Gastroesophageal sphincter (tissue), 4 donors: ENCODE results near the gene IQCB1. TPM values are rescaled to one million over a fixed set of nuclear protein-coding genes. Genes with fewer than 3 reads are reported as not detected.

Source experiments
- ATAC-seq: fragments of 150-250 bp; one replicate; pipeline ENCODE4 v1.9.1; 2016; ENCODE audit warnings: mild to moderate bottlenecking, moderate library complexity
- H3K27ac ChIP-seq, 4 donors: fragments of 200-600 bp; sonication (generic) in 3 of 4; 1 replicate in 3 of 4; 2 replicates in 1 of 4; pipeline ENCODE4 v1.5.1; 2016 to 2019
- H3K27me3 ChIP-seq: fragments of 200-600 bp; sonication (generic); one replicate; pipeline ENCODE4 v1.5.1; 2019
- H3K36me3 ChIP-seq, 2 donors: fragments of 200-600 bp; sonication (generic); one replicate each; pipeline ENCODE4 v1.5.1; 2019; ENCODE audit warnings: control low read depth in 1 of 2
- H3K4me1 ChIP-seq, 3 donors: fragments of 200-600 bp; sonication (generic); 1 replicate in 2 of 3; 2 replicates in 1 of 3; pipeline ENCODE4 v1.5.1; 2016 to 2019; ENCODE audit warnings: control low read depth in 2 of 3
- H3K4me3 ChIP-seq, 2 donors: fragments of 200-600 bp; sonication (generic); one replicate each; pipeline ENCODE4 v1.5.1; 2019; ENCODE audit warnings: mild to moderate bottlenecking in 1 of 2, moderate library complexity in 1 of 2
- H3K9me3 ChIP-seq, 3 donors: fragments of 200-600 bp; sonication (generic); one replicate each; pipeline ENCODE4 v1.5.1; 2017 to 2019; ENCODE audit warnings: control low read depth in 2 of 3
- EP300 ChIP-seq: sonication (generic); formaldehyde crosslinking; IDR thresholded peaks from one replicate; pipeline ENCODE4 v1.6.1; 2017; ENCODE audit warnings: antibody characterized with exemption, mild to moderate bottlenecking
- POLR2A ChIP-seq, 2 donors: fragments of 450-650 bp; IDR thresholded peaks; one replicate each; pipeline ENCODE4 v1.6.1; 2017; ENCODE audit warnings: antibody characterized with exemption in 2 of 2, mild to moderate bottlenecking in 2 of 2, moderate library complexity in 1 of 2
- POLR2AphosphoS5 ChIP-seq: sonication (generic); formaldehyde crosslinking; IDR thresholded peaks from one replicate; pipeline ENCODE4 v1.6.1; 2017; ENCODE audit warnings: antibody characterized with exemption
- WGBS, 2 donors: methylation state at CpG; one replicate each; pipeline ENCODE4 v1.1.5; 2018; ENCODE audit warnings: low coverage in 1 of 2; 5-methylcytosine and 5-hydroxymethylcytosine counted together
- total RNA-seq, 4 donors: library from RNA; depleted of rRNA; stranded (reverse); fragments of >200 nt; gene quantifications; one replicate each; pipeline ENCODE4 v1.1.0, GENCODE V29; 2016
- TF ChIP-seq, protein P1 (sequence below), 4 experiments: fragments of 200-600 bp in 2 of 4; fragments of 450-650 bp in 2 of 4; sonication (generic) in 1 of 4; IDR thresholded peaks; one replicate each; pipeline ENCODE4 v1.5.1; 2017 to 2019; ENCODE audit warnings: antibody characterized with exemption in 4 of 4, mild to moderate bottlenecking in 2 of 4, moderate library complexity in 2 of 4

The IQCB1 gene
- total RNA-seq, 4 donors from 2014 or later: 10.0 to 28.8 (median 17.6) TPM

DNA sequence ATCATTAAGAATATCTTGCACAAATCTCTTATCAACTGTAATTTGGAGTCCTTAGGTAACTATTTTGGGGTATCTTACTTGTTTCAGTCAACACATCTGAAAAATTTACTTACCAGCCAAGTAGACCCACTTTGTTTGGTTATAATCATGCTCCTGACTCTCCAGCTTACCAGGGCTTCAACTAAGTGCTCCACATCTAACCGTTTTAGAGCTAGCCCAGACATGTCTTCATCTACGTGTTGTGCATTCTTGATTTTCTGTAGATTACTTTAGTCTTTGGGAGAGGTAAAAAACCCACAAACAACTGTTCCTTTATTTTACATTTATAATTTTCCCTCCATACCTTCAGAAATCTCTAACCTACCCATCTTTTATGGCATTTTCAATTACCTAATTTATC is 17.4 kb upstream of the IQCB1 start:
- TF ChIP-seq EP300 (no peak), POLR2A (IDR thresholded peaks at IDR 0.05) (no peak), POLR2AphosphoS5 (no peak)
- TF ChIP-seq, protein P1, sequence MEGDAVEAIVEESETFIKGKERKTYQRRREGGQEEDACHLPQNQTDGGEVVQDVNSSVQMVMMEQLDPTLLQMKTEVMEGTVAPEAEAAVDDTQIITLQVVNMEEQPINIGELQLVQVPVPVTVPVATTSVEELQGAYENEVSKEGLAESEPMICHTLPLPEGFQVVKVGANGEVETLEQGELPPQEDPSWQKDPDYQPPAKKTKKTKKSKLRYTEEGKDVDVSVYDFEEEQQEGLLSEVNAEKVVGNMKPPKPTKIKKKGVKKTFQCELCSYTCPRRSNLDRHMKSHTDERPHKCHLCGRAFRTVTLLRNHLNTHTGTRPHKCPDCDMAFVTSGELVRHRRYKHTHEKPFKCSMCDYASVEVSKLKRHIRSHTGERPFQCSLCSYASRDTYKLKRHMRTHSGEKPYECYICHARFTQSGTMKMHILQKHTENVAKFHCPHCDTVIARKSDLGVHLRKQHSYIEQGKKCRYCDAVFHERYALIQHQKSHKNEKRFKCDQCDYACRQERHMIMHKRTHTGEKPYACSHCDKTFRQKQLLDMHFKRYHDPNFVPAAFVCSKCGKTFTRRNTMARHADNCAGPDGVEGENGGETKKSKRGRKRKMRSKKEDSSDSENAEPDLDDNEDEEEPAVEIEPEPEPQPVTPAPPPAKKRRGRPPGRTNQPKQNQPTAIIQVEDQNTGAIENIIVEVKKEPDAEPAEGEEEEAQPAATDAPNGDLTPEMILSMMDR (IDR thresholded peaks at IDR 0.05): no peak
- Histone ChIP-seq H3K27ac (no peak overlapping the region), H3K4me3 (no peak overlapping the region), H3K27me3 (no peaks in the 10 kb centered on the region), H3K36me3 (peaks cover 0 to 8% of the 10 kb centered on the region in 2 donors), H3K9me3 (no peaks in the 10 kb centered on the region), H3K4me1 (no peaks in the 10 kb centered on the region)
- WGBS, 2 donors: 85 to 94% methylated on average over 2 of the region's 2 CpGs
- no peak for ATAC-seq

DNA sequence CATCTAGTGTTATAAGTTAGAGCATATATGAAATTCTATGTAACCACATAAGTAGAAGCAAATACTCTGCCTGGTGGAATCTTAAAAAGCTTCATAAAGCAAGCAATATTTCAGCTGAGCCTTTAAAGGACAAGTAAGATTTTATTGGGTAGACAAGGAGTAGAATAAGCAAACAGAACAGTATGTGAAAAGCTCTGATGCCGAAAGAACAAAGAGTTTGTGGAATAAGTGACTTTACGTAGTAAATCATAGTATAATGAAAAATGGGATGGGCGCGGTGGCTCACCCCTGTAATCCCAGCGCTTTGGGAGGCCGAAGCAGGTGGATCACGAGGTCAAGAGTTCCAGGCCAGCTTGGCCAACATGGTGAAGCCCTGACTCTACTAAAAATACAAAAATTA is 10.0 kb upstream of the IQCB1 start:
- H3K27ac ChIP-seq: no peak overlapping the region
- WGBS, 2 donors: 94 to 96% methylated on average over 5 to 7 of the region's 7 CpGs
- no peaks in the 10 kb centered on the region for H3K36me3 ChIP-seq
- no peaks in the 10 kb centered on the region for H3K27me3 ChIP-seq
- TF ChIP-seq POLR2AphosphoS5: no peak
- no peak for TF ChIP-seq POLR2A (IDR thresholded peaks at IDR 0.05)
- H3K9me3 ChIP-seq: no peaks in the 10 kb centered on the region
- no peak for ATAC-seq
- no peak overlapping the region for H3K4me3 ChIP-seq
- no peaks in the 10 kb centered on the region for H3K4me1 ChIP-seq

DNA sequence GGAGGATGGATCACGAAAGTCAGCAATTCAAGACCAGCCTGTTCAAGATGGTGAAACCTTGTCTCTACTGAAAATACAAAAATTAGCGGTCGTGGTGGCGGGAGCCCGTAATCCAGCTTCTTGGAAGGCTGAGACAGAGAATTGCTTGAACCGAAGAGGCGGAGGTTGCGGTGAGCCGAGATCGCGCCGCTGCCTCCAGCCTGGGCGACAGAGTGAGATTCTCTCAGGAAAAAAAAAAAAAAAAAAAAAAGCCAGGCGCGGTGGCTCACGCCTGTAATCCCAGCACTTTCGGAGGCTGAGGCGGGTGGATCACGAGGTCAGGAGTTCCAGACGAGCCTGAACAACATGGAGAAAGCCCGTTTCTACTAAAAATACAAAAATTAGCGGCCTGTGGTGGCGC is 5.1 kb upstream of the IQCB1 start:
- Histone ChIP-seq H3K4me1 (peaks cover 0 to 11% (median 0%) of the 10 kb centered on the region in 3 donors), H3K27me3 (no peaks in the 10 kb centered on the region), H3K27ac (no peak overlapping the region), H3K9me3 (no peaks in the 10 kb centered on the region), H3K4me3 (no peak overlapping the region), H3K36me3 (no peaks in the 10 kb centered on the region)
- ATAC-seq: no peak
- 70 to 95% methylated on average over 2 to 11 of the region's 23 CpGs for WGBS, 2 donors
- TF ChIP-seq EP300: no peak
- TF ChIP-seq POLR2AphosphoS5: no peak
- TF ChIP-seq, protein P1 (IDR thresholded peaks at IDR 0.05): no peak
- TF ChIP-seq POLR2A (IDR thresholded peaks at IDR 0.05): no peak

DNA sequence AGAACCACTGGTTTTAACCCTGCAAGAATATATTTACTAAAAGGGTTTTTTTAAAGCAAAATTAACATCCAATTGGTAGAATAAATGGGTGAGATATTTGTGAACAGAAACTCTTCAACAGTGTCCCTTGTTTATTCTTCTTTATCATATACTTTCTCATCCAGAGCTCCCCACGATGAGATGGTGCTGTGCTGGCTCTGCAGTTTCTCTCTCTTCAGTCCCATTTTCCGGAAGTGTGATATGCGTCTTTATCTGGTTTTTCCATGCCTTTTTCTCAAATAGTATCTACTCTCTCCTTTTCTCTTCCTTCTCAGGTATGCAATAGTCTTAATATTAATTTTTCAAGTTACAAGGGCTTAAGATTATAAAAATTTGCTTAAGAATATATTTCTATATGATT is 1.6 kb upstream of the IQCB1 start:
- 77 to 91% methylated on average over 2 to 3 of the region's 3 CpGs for WGBS, 2 donors

DNA sequence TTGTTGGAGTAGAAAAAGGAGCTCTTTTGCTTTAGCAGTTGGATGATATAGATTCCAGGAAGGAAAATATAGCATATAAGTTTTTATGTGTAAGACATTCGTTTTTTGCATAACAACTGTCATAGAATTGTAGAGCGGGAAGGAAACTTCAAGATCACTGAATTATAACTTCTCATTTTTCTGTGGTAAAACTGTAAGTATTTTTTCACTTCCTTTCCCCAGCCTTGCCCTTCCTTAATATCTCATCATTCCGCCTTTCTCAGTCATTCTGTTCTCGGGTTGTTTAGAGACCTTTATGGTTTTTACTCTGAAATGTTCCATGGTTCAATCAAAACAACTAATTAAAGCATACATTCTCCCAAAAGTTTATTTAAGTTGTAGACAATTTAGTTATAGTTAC is 1.2 kb upstream of the IQCB1 start:
- WGBS, 2 donors: 67 to 69% methylated on average over 4 of the region's 4 CpGs
- H3K27ac ChIP-seq: peak overlapping the region in 1 of 4 donors; percentile 86
- H3K4me1 ChIP-seq: peaks cover 0 to 27% (median 3%) of the 10 kb centered on the region in 3 donors
- no peaks in the 10 kb centered on the region for H3K9me3 ChIP-seq
- TF ChIP-seq EP300 (no peak), POLR2AphosphoS5 (no peak), POLR2A (IDR thresholded peaks at IDR 0.05) (no peak)
- TF ChIP-seq, protein P1 (IDR thresholded peaks at IDR 0.05): no peak
- peak overlapping the region in 1 of 2 donors; percentile 70 for H3K4me3 ChIP-seq
- ATAC-seq: no peak
- H3K36me3 ChIP-seq: peaks cover 0 to 15% of the 10 kb centered on the region in 2 donors
- H3K27me3 ChIP-seq: no peaks in the 10 kb centered on the region

More for the DNA sequence above, 1.6 kb upstream of the IQCB1 start:
- TF ChIP-seq, protein P1 (IDR thresholded peaks at IDR 0.05): no peak
- no peak for TF ChIP-seq EP300
- no peak for TF ChIP-seq POLR2AphosphoS5
- no peak for TF ChIP-seq POLR2A (IDR thresholded peaks at IDR 0.05)
- peaks cover 0 to 11% of the 10 kb centered on the region in 2 donors for H3K36me3 ChIP-seq
- H3K27me3 ChIP-seq: no peaks in the 10 kb centered on the region
- ATAC-seq: no peak
- H3K27ac ChIP-seq: no peak overlapping the region
- no peak overlapping the region for H3K4me3 ChIP-seq
- no peaks in the 10 kb centered on the region for H3K9me3 ChIP-seq
- H3K4me1 ChIP-seq: peaks cover 0 to 27% (median 3%) of the 10 kb centered on the region in 3 donors
